GM18511 (cell line): ENCODE data around the gene ZNF688.
"Not testable (repeated sequence)": the region's sequence is repeated elsewhere in the genome, so short reads cannot be mapped to it uniquely, and the experiment has no call there.

ENCODE experiments used
- ATAC-seq: cut with Tn5 transposase; IDR thresholded peaks from one replicate; pipeline ENCODE4 v1.9.1; 2021; ENCODE audit warnings: mild to moderate bottlenecking, moderate library complexity; ENCODE audit not compliant: unreplicated experiment

Gene ZNF688

DNA sequence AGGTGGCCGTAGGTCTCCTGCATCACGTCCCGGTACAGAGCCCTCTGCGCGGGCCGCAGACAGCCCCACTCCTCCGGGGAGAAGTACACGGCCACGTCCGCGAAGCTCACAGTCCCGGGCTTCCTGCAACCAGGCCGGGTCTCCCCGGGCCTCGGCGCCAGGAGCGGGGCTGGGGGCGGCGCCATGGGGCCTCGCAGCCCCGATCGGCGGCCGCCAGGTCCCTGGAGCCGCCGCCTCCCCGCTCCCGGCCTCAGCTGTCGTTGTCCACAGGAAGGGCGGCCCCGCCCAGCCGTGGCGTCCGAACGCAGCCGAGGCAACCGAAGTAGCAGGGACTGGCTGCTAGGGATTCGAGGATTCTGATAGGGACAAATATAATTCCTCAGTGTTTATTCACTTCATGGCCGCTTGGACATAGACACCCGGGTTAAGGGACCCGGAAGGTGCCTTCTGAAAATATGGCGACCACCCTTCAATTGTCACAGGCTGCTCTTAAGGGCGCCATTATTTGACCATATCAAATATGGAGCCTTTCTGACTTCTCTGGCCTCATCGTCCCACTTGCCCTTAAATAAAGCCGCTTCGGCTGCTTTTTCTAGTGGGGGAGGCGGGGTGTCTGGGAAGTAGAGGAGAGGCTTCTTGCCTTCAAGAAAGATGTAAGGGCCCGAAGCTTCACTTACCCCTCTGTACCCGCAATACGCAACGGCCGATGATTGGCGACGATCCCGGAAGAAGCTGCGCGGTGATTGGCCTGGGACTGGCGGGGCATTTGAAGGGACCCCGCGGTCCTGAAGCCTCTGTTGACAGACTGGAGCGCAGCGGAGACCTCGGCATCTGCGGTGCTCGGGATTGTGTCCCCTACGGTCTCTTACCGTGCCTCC, at the start of gene ZNF688:
Gene ZNF688 (minus strand): TSS at position 270 of the 878 bp plus-strand sequence. CDS start 85 bp downstream, at position 185.
- ATAC-seq, result peak; percentile 81

DNA sequence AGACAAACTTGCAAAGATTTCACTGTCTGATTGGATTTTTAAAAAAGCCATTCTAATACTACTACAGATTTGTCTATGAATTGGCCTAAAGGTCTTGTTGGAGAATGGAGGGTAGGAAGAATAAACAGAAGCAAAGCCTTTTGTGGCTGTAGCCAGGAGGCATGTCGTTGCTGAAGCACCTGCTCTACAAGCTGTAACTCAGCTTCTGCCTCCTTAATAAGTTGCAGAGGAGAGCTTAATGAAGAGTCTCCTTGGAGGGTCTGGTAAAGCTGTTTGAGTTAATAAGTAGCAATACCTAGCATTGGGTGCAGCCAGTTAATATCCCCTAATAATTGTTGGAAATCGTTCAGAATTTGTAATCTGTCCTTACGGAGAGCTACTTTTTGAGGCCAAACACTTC, 48.7 kb upstream of the ZNF688 start:
- no peak for ATAC-seq

DNA sequence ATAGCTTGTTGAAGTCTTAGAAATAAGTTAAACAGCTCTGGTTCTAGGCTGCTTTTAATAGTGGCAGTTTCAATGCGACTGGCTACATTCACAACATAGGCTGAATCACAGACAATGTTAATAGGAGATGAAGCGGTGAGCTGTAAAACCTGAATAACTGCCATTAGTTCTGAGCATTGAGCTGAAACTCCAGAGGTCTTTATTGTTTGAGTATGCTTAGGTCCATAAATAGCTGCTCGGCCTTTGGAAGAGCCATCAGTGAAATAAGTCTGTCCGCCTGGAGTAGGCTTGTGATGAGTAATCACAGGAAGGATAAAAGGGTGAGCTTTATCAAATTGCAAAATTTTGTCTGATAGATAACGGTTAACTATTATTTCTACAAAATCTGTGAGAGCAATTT, 48.1 kb upstream of the ZNF688 start:
- ATAC-seq, result no peak

DNA sequence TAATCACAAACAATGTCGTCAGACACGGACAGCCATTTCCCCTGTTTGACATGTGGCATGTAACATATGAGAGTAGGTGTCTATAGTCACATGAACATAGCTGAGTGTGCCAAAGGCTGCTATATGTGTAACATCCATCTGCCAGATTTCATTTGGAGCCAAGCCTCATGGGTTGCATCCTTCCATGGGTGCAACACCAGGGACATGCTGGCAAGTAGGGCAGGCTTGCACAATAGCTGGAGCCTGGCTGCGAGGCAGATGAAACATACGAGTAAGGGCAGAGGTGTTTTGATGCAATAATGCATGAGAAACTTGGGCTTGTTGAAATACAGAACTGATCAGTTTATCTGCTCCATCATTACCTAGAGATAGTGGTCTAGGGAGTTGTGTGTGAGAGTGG, 47.7 kb upstream of the ZNF688 start:
- ATAC-seq, result no peak

DNA sequence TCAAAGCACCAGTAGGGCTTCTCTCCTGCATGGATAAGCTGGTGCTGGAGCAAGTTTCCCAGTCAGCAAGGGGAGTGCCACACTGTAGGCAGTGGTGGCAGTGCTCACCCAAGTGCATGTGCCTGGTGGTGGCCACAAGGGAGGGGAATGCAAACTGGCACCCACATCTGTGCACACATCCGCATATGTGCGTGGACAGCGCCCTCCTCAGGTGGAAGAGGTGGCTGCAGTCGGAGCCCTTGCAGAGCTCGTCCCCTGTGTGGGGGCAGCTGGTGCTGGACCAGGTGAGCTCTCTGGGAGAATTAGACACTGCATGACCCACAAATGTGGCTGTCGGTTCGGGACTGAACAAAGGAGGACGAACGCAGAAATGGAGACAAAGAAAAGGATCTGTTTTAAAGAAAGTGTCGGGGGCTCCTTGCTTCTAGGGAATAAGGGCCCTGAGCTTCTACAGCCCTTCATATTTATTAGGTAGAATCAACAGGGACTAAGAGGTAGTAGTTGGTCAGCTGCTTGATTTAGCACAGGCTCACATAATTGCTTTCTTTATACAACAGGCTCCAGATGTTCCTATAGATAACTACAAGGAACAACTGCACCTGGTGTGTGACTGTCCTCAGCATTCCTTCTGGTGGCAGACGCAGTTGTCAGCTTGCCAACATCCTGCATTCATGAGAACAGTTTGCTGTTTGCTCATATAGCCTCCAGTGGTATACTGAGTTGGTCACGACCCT, 44.0 kb upstream of the ZNF688 start:
- no peak for ATAC-seq

DNA sequence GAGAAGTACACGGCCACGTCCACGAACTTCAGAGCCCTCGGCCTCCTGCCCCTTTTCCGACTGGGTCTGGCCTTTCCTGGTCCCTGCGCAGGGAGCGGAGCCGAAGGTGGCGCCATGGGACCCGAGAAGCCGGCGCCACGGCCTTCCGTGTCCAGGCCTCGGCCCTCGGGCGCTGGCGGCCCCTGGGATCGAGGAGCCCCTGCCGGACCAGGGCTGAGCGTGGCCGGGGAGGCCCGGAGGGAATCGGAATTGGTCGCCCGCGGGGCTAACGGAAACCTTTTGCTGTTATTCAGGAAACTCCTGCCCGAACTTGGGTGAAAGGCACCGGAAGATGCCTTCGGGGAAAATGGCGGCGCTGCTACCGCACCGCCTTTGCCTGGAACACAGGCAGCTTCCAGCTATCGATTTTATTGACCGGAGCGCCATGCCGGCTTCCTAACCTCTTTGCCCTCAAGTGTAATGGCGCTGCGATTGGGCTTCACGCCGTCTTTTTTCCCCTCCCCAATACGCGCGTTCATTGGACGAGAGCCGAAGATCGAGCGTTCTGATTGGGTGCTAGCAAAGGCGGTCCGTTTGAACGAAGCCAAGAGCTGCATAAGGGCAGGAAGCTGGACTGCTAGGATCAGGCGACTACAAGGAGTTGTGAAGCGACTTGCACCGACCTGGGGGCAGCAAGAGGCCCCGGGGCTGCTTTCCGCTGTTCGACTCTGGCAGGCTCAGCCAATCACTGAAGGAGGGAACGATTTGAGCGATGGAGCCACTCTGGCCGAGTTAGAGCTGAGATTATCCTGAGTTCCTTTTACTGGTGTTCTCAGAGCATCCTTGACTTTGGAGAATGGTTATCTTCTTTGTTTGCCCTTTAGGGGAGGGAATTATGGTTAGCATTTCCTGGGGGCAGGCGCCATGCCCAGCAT, 38.7 kb upstream of the ZNF688 start, which contains the start of gene ZNF689:
Gene ZNF689 (minus strand): TSS at position 464 of the 914 bp plus-strand sequence. CDS start 348 bp downstream, at position 116.
- ATAC-seq, result peak; percentile 93

DNA sequence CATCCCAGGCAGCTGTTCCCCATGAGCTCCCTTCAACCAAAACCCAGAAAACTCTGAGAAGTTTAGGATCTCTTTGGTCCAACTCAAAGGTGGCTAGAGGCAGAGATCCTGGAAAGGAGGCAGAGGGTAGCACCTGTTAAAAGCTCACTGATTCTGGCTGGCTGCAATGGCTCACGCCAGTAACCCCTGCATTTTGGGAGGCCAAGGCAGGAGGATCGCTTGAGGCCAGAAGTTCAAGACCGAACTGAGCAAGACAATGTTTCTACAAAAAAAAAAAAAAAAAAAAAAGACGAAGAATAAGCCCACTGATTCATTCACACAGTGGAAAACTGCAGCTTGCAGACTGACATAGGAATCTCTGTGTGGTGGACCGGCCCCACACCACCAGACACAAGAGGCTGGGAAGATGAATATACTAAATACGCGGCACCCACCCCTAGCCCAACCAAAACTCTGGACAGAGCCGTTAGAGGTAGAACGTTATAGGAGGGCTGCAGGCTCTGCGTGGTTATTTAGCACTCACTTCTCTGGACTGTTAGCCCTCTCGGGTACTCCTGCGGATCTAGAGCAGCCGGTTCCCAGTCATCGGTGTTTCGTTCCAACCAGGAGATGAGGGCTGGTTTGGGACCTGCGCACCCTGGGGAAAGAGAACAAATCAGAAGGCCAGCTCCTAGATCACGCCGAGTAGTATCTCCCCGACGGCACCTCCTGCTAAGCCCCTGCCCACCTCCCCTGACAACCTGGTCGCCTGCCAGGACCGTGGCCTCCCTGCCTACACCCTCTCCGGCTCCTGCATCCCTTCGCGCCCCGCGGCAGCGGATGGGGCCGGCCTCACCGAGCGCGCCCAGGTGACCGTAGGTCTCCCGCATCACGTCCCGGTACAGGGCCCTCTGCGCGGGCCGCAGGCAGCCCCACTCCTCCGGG, 37.8 kb upstream of the ZNF688 start:
- ATAC-seq, result peak; percentile 47

DNA sequence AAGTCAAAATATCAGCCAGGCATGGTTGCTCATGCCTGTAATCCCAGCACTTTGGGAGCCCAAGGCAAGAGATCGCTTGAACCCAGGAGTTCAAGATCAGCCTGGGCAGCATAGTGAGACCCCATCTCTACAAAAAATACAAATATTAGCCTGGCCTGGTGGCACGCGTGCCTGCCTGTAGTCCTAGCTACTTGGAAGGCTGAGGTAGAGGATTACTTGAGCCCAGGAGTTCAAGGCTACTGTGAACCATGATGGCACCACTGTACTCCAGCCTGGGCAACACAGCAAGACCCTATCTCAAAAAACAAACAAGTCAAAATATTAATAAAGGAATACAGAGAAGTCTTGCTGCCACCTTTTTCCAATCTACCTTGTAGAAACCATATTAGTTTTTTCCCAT, 34.5 kb upstream of the ZNF688 start:
- no peak for ATAC-seq

DNA sequence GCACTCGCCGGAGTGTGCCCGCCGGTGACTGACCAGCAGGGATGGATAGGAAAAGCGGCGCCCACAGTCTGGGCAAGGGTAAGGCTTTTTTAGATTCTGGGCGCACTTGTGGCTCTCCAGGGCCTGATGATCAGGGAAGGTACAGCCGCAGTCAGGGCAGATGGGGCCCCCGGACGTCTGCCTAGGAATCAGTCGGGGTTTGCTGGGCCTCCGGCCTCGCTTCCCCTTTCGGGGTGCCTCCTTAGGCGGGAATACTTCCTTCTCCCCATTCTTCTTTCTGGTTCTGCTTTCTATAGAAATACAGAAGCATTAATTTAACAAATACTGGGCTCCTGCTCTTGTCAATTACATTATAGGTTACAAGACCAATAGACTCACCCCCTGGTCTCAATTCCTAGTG, 33.6 kb upstream of the ZNF688 start:
- ATAC-seq, result no peak

DNA sequence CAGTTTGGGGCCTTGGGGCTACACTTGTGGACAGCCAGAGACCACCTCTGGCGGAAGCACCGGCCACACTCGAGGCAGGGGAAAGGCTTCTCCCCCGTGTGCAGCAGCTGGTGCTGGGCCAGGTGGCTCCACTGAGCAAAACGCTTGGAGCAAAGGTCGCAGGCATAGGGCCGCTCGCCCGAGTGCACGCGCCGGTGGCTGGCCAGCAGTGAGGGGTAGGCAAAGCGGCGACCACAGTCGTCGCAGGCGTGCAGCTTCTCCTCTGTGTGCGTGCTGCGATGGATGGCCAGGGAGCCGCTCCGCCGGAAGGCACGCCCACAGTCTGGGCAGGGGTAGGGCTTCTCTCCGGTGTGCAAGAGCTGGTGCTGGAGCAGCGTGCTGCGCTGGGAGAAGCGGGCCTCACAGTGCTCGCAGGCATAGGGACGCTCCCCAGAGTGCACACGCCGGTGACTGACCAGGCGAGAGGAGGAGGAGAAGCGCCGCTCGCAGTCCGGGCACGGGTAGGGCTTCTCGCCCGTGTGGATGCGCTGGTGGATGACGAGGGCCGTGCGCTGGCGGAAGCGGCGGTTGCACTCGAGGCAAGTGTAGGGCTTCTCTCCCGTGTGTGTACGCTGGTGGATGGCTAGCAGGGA, 32.9 kb upstream of the ZNF688 start:
- ATAC-seq, result no peak

DNA sequence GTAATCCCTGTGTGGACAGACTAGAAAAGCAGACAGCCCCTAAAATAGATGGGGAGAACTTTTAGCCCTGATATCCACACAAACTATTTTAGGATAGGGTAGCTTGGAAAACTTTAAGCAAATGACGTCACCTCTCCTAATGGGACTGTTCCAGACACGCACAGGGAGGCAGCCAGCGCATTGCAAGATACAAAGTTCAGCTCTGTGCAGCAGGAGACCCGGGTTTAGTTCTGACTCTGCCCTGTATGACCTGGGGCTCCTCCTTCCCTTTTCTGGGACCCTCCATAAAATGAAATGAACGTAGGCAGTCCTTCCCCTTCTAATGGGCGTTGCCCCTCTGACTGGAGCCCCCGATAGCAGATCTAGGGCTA, 32.4 kb upstream of the ZNF688 start:
- no peak for ATAC-seq

DNA sequence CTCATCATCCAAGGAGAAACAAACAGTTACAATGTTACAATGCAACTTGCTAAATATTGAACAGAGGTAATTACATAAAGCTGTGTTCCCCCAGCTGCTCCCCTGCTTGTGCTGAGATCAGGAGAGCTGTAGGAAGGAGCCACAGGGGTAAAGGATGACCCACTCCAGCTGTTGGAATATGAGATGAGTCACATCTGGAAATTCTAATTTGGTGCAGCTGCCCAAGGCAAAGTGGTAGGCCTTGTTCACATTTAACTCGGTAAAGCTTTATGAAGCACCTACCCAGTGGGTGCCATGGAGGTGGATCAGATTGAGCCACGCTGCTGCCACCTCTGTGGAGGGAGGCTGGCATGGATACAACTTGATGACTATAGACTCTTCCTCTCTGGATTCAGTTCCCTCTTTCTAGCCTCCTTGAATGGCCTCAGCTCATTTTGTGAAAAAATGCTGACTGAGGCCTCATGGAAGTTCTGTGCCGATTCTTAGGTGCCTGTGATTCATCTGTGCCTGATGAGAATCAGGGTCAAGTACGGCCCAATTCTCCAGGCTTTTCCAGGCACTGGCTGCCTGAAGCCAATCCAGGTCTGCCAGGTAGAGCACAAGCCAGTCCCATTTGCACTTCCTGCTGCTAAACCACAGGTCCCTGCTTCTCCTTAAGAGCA, 31.2 kb upstream of the ZNF688 start:
- ATAC-seq, result no peak

DNA sequence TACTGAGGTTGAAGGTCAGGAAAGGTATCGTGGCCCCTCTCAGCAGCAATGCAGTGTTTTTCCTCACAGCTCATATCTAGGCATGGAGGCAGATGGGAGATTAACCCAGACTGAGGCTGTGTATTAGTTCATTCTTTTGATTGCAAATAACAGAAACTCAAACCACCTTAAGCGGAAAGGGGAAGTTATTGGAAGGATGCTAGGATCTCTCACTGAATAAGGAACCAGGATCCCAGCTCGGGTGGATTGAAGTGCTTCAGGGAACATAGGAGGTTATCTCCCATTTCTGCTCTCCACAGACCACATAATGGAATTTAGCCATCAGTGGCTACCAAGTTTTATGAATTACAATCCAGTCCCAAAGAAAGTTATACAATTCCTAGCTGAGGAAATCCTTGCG, 30.5 kb upstream of the ZNF688 start:
- no peak for ATAC-seq

DNA sequence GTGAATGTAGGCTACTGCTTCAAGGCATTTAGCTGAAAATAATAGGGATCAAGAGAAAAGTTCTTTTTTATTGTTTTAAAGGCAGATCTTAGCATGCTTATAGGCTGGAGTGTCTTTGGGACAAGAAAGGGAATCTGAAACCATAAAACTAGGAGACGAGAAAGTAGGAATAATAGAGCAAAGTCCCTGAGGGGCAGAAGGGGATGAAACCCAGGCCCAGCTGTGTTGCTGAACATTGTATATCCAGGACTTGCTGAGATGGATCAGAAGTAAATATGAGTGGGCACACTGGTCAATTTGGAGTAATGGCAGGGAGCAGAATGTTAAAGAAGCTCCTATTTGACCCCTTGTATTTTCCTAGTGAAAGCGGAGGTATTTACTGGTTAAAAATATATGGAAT, 29.4 kb upstream of the ZNF688 start:
- no peak for ATAC-seq

DNA sequence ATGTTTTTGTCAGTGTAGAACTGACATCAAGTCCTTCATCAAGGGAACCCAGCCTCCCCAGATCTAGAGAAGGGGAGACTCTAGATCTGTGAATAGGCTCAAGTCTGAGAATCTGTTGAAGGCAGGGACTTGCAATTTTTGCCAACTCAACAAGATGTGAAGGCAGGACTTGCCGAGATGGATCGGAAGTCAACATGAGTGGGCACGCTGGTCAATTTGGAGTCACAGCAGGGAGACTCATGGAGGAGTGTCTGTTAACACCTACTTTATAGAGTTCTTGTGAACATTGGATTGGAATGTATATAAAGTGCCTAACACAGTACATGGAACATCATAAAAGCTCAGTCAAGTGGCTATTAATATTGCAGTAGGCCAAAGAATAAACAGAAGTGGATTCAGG, 28.7 kb upstream of the ZNF688 start:
- no peak for ATAC-seq

DNA sequence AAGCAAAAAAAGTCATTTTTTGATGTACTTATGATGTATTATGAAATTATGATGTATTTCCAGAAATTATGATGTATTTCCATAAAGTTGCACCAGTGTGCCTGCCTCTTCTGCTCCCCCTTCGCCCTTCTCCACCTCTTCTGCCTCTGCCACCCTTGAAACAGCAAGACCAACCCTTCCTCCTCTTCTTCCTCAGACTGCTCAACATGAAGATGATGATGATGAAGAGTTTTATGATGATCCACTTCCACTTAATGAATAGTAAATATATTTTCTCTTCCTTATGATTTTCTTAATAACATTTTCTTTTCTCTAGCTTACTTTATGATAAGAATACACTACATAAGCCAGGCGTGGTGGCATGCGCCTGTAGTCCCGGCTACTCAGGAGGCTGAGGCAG, 21.4 kb upstream of the ZNF688 start:
- no peak for ATAC-seq

DNA sequence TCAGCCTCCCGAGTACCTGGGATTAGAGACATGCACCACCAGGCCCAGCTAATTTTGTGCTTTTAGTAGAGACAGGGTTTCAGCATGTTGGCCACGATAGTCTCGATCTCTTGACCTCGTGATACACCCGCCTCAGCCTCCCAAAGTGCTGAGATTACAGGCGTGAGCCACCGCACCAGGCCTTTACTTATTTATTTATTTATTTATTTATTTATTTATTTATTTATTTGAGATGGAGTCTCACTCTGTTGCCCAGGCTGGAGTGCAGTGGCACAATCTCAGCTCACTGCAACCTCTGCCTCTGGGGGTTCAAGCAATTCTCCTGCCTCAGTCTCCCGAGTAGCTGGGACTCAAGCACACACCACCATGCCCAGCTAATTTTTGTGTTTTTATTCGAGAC, 19.4 kb upstream of the ZNF688 start:
- ATAC-seq, result not testable (repeated sequence)

DNA sequence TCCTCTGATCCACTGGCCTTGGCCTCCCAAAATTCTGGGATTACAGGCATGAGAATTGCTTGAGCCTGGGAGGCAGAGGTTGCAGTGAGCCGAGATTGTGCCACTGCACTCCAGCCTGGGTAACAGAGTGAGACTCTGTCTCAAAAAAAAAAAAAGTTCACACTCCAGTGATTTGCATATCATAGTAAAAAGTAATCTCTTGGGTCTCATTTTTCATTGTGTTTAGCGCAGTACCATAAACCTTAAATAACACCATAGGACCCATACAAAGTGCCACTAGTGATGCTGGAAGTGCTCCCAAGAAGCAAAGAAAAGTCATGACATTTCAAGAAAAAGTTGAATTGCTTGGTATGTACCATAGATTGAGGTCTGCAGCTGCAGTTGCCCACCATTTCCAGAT, 18.1 kb upstream of the ZNF688 start:
- ATAC-seq, result not testable (repeated sequence)

DNA sequence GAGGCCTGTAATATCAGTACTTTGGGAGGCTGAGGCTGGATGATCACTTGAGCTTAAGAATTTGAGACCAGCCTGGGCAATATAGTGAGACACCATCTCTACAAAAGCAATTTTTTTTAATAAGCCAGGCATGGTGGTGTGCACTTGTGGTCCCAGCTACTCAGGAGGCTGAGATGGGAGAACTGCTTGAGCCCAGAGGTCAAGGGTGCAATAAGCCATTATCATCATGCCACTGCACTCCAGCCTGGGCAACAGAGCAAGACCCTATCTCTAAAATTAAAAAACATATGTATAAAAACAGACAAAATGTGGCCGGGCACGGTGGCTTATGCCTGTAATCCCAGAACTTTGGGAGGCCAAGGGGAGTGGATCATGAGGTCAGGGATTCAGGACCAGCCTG, 17.1 kb upstream of the ZNF688 start:
- ATAC-seq, result no peak
